GM12801 (cell line): ENCODE results near the gene COPS9.

Experiments used
- CTCF ChIP-seq: IDR thresholded peaks from one replicate; pipeline ENCODE4 v1.5.1; 2011; ENCODE audit warnings: control low read depth; ENCODE audit not compliant: insufficient read length; ENCODE audit errors: extremely low read depth

Gene COPS9

GRCh38 chr2:240131296-240131695, 4.8 kb downstream of the COPS9 start:
- TF ChIP-seq CTCF = no peak

GRCh38 chr2:240130393-240131195, 5.5 kb downstream of the COPS9 start:
- TF ChIP-seq CTCF = no peak

- TF ChIP-seq CTCF = no peak
These were observed 6.2 kb downstream of the COPS9 start for GRCh38 chr2:240129731-240130392.

GRCh38 chr2:240129311-240129710, 6.8 kb downstream of the COPS9 start:
- no peak for TF ChIP-seq CTCF

- no peak for TF ChIP-seq CTCF
These were observed 7.4 kb downstream of the COPS9 start for GRCh38 chr2:240128608-240129145.

- no peak for TF ChIP-seq CTCF
These were observed 8.0 kb downstream of the COPS9 start for GRCh38 chr2:240127911-240128607.

- TF ChIP-seq CTCF = no peak
These were observed 8.8 kb downstream of the COPS9 start for GRCh38 chr2:240127191-240127750.
